ENCODE results near the gene HYOU1.
A peak's percentile ranks its signal among the peaks of the same experiment; 100 is the strongest.
"Not testable (repeated sequence)": the region's sequence is repeated elsewhere in the genome, so short reads cannot be mapped to it uniquely, and the experiment has no call there.

HYOU1 gene

GRCh38 chr11:119041821-119042514 lies 15.0 kb downstream of the HYOU1 start:
- DNase-seq (ENCODE audit: low read depth): no peak

DNA sequence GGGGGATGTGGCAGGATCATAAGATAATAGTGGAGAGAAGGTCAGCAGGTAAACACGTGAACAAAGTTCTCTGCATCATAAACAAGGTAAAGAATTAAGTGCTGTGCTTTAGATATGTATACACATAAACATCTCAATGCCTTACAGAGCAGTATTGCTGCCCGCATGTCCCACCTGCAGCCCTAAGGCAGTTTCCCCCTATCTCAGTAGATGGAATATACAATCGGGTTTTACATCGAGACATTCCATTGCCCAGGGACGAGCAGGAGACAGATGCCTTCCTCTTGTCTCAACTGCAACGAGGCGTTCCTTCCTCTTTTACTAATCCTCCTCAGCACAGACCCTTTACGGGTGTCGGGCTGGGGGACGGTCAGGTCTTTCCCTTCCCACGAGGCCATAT lies 17.5 kb downstream of the HYOU1 start:
- DNase-seq (ENCODE audit: low read depth): not testable (repeated sequence)

DNA sequence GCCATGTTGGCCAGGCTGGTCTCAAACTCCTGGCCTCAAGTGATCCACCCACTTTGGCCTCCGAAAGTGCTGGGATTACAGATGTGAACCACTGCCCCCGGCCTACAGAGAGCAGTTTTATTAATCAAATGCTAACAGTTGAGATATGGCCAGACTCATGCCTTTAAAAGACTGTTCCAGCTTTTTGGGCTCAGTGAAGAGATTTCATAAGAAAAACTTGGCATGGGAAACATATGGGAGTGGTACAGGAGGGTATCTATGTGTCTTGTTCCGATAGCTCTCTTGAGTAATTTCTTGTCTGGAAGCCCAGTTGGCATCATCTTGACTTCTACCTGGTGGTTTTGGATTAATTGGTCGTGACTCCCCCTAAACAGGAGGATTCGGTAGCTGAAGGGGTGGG lies 18.1 kb downstream of the HYOU1 start:
- DNase-seq (ENCODE audit: low read depth): no peak

DNA sequence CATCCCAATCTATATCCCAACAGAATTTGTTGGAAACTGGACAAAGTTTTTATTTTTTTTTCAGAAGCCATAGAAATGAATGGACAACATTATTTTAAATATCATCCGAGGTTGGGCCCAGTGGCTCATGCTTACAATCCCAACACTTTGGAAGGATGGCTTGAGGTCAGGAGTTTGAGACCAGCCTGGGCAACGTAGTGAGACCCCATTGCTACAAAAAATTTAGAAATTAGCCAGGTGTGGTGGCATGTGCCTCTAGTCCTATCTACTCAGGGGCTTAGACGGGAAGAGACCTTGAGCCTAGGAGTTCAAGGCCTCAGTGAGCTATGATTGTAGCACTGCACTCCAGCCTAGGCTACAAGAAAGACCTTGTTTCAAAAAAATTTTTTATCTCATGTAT lies 22.2 kb downstream of the HYOU1 start:
- DNase-seq (ENCODE audit: low read depth): no peak

GRCh38 chr11:119033421-119033820 lies 23.6 kb downstream of the HYOU1 start:
- not testable (repeated sequence) for DNase-seq (ENCODE audit: low read depth)

DNA sequence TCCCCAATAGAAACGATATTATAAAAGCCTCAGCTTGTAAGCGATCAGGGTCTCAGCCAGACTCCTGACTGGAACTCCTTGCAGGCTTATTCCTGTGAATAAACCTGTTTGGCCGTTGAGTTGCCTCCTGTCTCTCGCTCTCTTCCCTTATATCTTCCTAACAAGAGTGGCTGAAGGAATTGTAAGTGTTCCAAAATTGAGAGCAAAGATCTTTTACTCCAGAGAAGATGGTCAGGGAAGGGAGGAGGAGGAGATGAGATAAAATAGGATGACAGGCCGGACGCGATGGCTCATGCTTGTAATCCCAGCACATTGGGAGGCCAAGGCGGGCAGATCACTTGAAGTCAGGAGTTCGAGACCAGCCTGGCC lies 25.1 kb downstream of the HYOU1 start:
- DNase-seq (ENCODE audit: low read depth): no peak

- peak; percentile 90 for DNase-seq (ENCODE audit: low read depth)
Measured at GRCh38 chr11:119030329-119031047, 26.5 kb downstream of the HYOU1 start, which contains the start of gene SLC37A4. SLC37A4 (minus strand) TSS chr11:119030877.

DNA sequence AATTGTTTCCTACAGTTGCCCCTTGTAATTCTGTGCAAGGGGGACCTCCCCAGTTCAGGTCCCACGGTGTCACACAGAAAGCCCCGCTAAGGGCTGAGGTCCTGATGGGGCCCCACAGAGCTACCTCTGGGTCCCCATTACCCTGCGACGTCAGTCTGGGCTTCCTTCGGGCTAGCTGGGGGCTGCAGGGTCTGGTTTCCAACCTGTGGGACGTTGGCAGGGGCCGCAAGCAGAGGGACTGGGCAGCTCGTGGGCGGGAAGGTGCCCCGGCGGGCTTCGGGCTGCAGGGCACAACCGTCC lies 27.0 kb downstream of the HYOU1 start:
- no peak for DNase-seq (ENCODE audit: low read depth)

DNA sequence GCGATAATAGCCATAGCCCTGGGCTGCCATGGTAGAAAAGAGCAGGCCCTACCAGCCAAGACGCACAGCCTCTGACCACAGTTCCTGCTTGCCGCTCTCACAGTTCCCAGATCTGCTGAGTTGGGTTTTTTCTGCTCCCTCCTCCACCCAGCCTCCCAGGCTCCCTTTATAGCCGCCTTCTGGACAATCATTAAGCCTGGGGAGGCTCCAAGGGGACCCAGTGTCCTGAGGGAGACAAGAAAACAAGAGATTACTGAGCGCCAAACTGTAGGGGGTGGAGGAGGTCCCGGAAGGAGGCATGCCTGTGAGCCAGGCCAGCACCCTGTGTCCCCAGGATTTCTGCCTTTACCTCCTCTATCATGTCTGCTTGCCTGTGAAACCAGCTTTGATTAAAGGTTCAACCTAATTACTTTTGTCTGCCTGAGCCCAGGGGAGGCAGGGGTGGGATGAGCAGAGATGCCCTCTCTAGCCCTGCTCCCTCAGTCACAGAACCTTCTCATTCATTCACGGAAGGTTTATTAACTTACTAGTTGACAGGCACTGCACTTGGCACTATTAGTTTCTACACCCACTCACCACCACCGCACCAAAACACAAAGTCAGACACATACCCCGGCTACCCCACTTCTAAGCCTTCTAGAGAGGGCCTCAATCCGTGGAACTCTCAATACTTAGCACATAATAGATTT lies 27.5 kb downstream of the HYOU1 start:
- no peak for DNase-seq (ENCODE audit: low read depth)

DNA sequence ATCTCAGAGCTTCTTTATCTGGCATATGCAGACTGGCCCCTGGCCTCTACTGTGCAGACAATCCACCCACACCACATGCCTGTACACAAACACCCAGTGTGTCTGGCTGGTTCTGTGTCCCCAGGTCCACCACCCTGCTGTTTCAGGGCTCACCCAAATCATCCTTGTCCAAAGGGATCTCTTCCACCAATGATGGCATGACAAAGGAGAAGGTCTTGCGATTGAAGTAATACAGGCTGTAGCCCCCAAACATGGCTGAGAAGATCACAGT lies 28.0 kb downstream of the HYOU1 start:
- DNase-seq (ENCODE audit: low read depth): no peak

GRCh38 chr11:119028346-119029068 lies 28.5 kb downstream of the HYOU1 start:
- DNase-seq (ENCODE audit: low read depth): no peak

- no peak for DNase-seq (ENCODE audit: low read depth)
Measured at GRCh38 chr11:119027561-119028345, 29.3 kb downstream of the HYOU1 start.

DNA sequence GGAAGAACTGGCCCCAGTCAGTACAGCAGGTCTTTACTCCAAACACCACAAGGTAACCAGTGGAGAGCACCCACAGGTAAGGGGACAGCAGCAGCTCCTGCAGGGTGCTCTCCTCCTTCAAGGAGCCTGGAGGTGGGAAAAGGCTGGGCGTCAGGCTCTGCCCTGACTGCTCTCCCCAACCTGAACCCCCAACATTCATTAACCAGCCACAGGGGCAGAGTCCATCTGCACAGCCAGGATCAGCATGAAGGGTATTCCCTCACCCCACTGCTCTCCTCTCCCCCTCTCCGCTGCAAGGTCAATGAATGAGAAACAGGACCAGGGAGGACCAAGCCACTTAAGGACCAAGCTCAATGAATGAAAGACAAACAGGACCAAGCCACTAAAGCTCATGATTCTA lies 30.0 kb downstream of the HYOU1 start:
- DNase-seq (ENCODE audit: low read depth): no peak

GRCh38 chr11:119025978-119026766 lies 30.8 kb downstream of the HYOU1 start:
- DNase-seq (ENCODE audit: low read depth): no peak

GRCh38 chr11:119025541-119025940 lies 31.5 kb downstream of the HYOU1 start:
- no peak for DNase-seq (ENCODE audit: low read depth)

DNA sequence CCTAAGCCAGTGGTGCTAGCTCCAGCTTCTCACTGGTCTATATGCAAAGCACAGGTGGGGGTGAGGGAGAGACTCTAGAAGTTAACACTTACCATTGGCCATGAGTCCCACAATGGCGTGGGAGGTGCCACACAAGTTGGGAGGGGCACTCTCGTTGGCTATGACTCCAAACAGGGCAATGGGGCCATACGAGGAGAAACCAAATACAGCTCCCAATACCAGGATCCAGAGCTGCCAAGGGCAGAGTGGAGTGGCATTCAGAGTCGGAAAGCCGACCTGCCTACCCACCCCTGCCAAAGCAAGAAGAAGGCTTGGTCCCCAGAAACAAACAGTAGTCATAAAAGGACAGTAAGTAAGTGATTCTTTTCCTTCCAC lies 31.9 kb downstream of the HYOU1 start:
- DNase-seq (ENCODE audit: low read depth): no peak

DNA sequence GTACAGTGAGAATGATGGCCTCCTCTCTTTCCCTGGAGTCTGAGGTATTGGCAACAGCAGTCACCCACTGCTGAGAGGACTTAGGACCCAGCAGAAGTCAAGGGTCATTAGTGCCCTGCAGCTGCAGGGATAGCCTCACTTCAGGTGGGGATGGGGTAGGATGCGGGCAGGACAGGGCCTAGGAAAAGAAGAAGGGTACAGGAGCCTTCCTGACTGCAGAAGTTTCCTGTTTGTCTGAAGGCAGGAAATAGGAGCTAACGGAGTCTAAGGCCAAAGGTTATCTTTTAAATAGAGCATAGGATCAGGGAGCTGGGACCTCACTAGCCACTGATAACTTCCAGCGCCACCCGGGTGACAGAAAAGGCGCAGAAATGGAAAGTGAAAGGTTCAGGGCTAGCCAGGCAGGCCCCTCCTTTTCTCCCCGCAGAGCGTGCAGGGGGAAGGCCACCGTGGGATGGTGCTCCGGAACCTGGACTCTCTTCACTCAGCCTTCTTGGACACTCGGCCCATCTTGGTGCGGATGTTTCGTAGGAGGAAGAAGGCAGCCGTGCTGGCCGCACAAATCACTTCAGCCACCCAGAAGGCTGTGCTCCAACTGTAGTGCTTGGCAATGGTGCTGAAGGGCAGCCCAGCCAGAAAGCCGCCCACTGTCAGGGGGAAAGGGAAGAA lies 32.4 kb downstream of the HYOU1 start:
- no peak for DNase-seq (ENCODE audit: low read depth)

GRCh38 chr11:119023741-119024140 lies 33.3 kb downstream of the HYOU1 start:
- no peak for DNase-seq (ENCODE audit: low read depth)

DNA sequence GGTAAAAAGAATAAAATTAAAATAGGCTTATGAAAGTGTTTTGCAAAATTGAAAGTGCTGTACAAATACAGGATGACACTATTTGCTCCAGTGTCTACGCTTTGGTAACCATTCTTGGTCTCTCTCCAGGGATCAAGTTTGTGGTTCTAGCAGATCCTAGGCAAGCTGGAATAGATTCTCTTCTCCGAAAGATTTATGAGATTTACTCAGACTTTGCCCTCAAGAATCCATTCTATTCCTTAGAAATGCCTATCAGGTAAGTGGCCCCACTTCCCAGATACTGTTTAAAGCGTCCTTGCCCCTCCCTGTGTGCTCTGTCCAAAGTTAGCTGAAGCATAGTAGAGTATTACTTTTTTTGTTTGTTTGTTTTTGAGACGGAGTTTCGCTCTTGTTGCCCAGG lies 35.4 kb downstream of the HYOU1 start:
- no peak for DNase-seq (ENCODE audit: low read depth)

GRCh38 chr11:119019996-119020395 lies 37.0 kb downstream of the HYOU1 start:
- no peak for DNase-seq (ENCODE audit: low read depth)
